SK-N-SH treated with all-trans-retinoic acid at 6 μM for 48 hours (cell line): ENCODE results near the gene PTPRN2.

Experiments used
- ATAC-seq: fragments of 200-7000 bp; cut with Tn5 transposase; 3 replicates; pipeline ENCODE4 v1.9.1; 2020; ENCODE audit warnings: mild to moderate bottlenecking, moderate library complexity
- BACH2 ChIP-seq: fragments of 250-450 bp; sonication (Bioruptor Pico); IDR thresholded peaks from 2 replicates; pipeline ENCODE4 v1.9.0; 2021; ENCODE audit warnings: mild to moderate bottlenecking, borderline replicate concordance
- CSDC2 ChIP-seq: fragments of 250-450 bp; sonication (Bioruptor Pico); IDR thresholded peaks from 2 replicates; pipeline ENCODE4 v1.5.0; 2020; ENCODE audit warnings: mild to moderate bottlenecking, moderate library complexity
- ESRRG ChIP-seq: fragments of 250-450 bp; sonication (Bioruptor Pico); IDR thresholded peaks from 2 replicates; pipeline ENCODE4 v1.6.1; 2021; ENCODE audit warnings: mild to moderate bottlenecking
- GLIS3 ChIP-seq: fragments of 250-450 bp; sonication (Bioruptor Pico); IDR thresholded peaks from 2 replicates; pipeline ENCODE4 v1.5.0; 2020; ENCODE audit warnings: mild to moderate bottlenecking, moderate library complexity
- ISL1 ChIP-seq: fragments of 250-450 bp; sonication (Bioruptor Pico); IDR thresholded peaks from 2 replicates; pipeline ENCODE4 v2.1.2; 2022; ENCODE audit warnings: mild to moderate bottlenecking, moderate library complexity
- OSR1 ChIP-seq: fragments of 250-450 bp; sonication (Bioruptor Pico); IDR thresholded peaks from 2 replicates; pipeline ENCODE4 v1.8.0; 2022; ENCODE audit warnings: moderate library complexity, mild to moderate bottlenecking, inconsistent platforms
- PPARA ChIP-seq: fragments of 250-450 bp; sonication (Bioruptor Pico); IDR thresholded peaks from 2 replicates; pipeline ENCODE4 v1.5.0; 2020; ENCODE audit warnings: mild to moderate bottlenecking, borderline replicate concordance
- RARB ChIP-seq: fragments of 250-450 bp; sonication (Bioruptor Pico); IDR thresholded peaks from 2 replicates; pipeline ENCODE4 v1.8.0; 2021; ENCODE audit warnings: mild to moderate bottlenecking, moderate library complexity
- SNAI2 ChIP-seq: fragments of 250-450 bp; sonication (Bioruptor Pico); IDR thresholded peaks from 2 replicates; pipeline ENCODE4 v1.5.0; 2020; ENCODE audit warnings: mild to moderate bottlenecking, moderate library complexity
- TCF4 ChIP-seq: fragments of 250-450 bp; sonication (Bioruptor Pico); IDR thresholded peaks from 2 replicates; pipeline ENCODE4 v1.8.0; 2021; ENCODE audit warnings: mild to moderate bottlenecking, moderate library complexity, borderline replicate concordance
- TOX ChIP-seq: fragments of 250-450 bp; sonication (Bioruptor Pico); IDR thresholded peaks from 2 replicates; pipeline ENCODE4 v1.8.0; 2021; ENCODE audit warnings: mild to moderate bottlenecking, moderate library complexity, borderline replicate concordance
- ZC3H10 ChIP-seq: fragments of 250-450 bp; sonication (Bioruptor Pico); IDR thresholded peaks from 2 replicates; pipeline ENCODE4 v1.5.1; 2021; ENCODE audit warnings: mild to moderate bottlenecking, moderate library complexity
- ZFP3 ChIP-seq: fragments of 250-450 bp; sonication (Bioruptor Pico); IDR thresholded peaks from 2 replicates; pipeline ENCODE4 v1.5.0; 2020; ENCODE audit warnings: mild to moderate bottlenecking, moderate library complexity
- ZFP30 ChIP-seq: fragments of 450-650 bp; formaldehyde crosslinking; IDR thresholded peaks from 2 replicates; pipeline ENCODE4 v1.5.0; 2022; ENCODE audit warnings: mild to moderate bottlenecking, moderate library complexity
- ZNF565 ChIP-seq: fragments of 450-650 bp; formaldehyde crosslinking; conservative IDR thresholded peaks from 2 replicates; pipeline ENCODE4 v1.5.0; 2020; ENCODE audit warnings: low read depth, mild to moderate bottlenecking, moderate library complexity
- ZNF70 ChIP-seq: fragments of 450-650 bp; formaldehyde crosslinking; IDR thresholded peaks from 2 replicates; pipeline ENCODE4 v1.5.0; 2020; ENCODE audit warnings: mild to moderate bottlenecking, moderate library complexity
- ZNF8 ChIP-seq: fragments of 450-650 bp; formaldehyde crosslinking; IDR thresholded peaks from 2 replicates; pipeline ENCODE4 v1.5.0; 2020; ENCODE audit warnings: mild to moderate bottlenecking, moderate library complexity
- TF ChIP-seq, protein P1 (sequence below): fragments of 250-450 bp; sonication (Bioruptor Pico); IDR thresholded peaks from 2 replicates; pipeline ENCODE4 v1.8.0; 2021; ENCODE audit warnings: low read depth, mild to moderate bottlenecking, moderate library complexity, borderline replicate concordance
- TF ChIP-seq, protein P2 (sequence below): fragments of 250-450 bp; sonication (Bioruptor Pico); IDR thresholded peaks from 2 replicates; pipeline ENCODE4 v1.5.1; 2020; ENCODE audit warnings: low read depth, mild to moderate bottlenecking, moderate library complexity
- TF ChIP-seq, protein P3 (sequence below): fragments of 250-450 bp; sonication (Bioruptor Pico); IDR thresholded peaks from 2 replicates; pipeline ENCODE4 v1.8.0; 2020; ENCODE audit warnings: mild to moderate bottlenecking, moderate library complexity, borderline replicate concordance
- TF ChIP-seq, protein P4 (sequence below): fragments of 250-450 bp; sonication (Bioruptor Pico); IDR thresholded peaks from 2 replicates; pipeline ENCODE4 v1.5.0; 2020; ENCODE audit warnings: mild to moderate bottlenecking, moderate library complexity

Gene PTPRN2

DNA sequence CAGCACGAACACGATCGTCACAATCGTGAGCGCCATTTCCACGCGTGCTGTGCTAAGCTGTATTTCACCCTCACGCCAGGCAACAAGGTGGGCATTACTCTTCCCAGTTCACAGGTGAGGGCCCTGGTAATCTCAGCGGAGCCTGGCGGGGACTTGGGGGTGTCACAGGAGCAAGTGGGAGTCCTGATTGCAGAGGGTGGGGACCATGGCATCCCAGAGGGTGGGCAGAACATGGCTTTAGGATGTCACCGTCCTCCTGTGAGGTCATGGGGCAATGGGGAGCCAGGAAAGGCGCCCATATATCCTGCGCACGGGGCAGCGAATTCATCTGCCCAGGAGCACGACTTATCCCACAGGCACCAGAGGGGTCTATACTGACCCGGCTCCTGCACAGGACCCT lies 761.1 kb downstream of the PTPRN2 start:
- ATAC-seq: no peak
- TF ChIP-seq, protein P1, sequence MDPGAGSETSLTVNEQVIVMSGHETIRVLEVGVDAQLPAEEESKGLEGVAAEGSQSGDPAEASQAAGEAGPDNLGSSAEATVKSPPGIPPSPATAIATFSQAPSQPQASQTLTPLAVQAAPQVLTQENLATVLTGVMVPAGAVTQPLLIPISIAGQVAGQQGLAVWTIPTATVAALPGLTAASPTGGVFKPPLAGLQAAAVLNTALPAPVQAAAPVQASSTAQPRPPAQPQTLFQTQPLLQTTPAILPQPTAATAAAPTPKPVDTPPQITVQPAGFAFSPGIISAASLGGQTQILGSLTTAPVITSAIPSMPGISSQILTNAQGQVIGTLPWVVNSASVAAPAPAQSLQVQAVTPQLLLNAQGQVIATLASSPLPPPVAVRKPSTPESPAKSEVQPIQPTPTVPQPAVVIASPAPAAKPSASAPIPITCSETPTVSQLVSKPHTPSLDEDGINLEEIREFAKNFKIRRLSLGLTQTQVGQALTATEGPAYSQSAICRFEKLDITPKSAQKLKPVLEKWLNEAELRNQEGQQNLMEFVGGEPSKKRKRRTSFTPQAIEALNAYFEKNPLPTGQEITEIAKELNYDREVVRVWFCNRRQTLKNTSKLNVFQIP: no peak
- TF ChIP-seq ZNF70 (CRISPR knock-in tag) (no peak), GLIS3 (CRISPR knock-in tag) (no peak), CSDC2 (CRISPR knock-in tag) (no peak), OSR1 (CRISPR knock-in tag) (no peak), TOX (CRISPR knock-in tag) (no peak), PPARA (no peak), ZNF8 (CRISPR knock-in tag) (no peak), TCF4 (CRISPR knock-in tag) (no peak), ZNF565 (no peak), ISL1 (CRISPR knock-in tag) (no peak), BACH2 (CRISPR knock-in tag) (no peak)

DNA sequence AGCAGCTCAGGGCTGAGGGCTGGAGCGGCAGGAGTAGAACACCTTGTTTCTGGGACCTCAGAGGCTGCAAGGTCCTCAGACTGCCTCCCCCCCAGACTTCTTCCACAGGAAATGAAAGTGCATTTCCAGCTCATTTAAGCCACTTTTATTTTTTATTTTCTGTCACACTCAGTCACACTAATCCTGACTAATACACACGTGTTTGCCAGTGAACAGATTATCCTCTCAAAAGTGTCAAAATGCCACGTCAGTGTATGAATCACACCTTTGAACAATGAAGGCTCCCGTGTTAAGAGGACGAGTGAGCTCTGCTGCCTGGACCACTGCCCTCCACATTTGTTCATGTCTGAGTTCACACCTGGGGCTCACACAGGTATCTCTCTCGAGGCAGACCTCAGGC lies 762.3 kb downstream of the PTPRN2 start:
- TF ChIP-seq, protein P1: no peak
- TF ChIP-seq GLIS3 (CRISPR knock-in tag) (no peak), ZNF565 (no peak), ZC3H10 (CRISPR knock-in tag) (no peak), RARB (CRISPR knock-in tag) (no peak), PPARA (no peak), SNAI2 (no peak), ZFP3 (CRISPR knock-in tag) (no peak), ZNF8 (CRISPR knock-in tag) (no peak), TCF4 (CRISPR knock-in tag) (no peak)
- TF ChIP-seq, protein P2, sequence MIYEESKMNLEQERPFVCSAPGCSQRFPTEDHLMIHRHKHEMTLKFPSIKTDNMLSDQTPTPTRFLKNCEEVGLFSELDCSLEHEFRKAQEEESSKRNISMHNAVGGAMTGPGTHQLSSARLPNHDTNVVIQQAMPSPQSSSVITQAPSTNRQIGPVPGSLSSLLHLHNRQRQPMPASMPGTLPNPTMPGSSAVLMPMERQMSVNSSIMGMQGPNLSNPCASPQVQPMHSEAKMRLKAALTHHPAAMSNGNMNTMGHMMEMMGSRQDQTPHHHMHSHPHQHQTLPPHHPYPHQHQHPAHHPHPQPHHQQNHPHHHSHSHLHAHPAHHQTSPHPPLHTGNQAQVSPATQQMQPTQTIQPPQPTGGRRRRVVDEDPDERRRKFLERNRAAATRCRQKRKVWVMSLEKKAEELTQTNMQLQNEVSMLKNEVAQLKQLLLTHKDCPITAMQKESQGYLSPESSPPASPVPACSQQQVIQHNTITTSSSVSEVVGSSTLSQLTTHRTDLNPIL (CRISPR knock-in tag): no peak
- ATAC-seq: no peak

DNA sequence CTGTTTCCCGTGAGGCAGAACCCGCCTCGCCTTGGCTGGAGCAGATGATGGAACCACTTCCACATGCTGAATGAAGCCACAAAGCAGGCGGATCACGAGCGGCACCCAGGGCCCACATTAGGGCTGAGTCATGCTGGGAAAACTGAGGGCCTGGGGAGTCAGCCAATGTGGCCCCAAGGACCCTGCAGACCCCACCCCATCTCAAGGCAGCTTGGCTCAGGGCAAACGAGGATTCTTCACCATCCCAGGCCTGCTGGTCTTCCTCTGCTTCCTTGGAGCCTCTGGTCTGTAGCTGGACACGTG lies 762.9 kb downstream of the PTPRN2 start:
- no peak for ATAC-seq
- TF ChIP-seq, protein P1: no peak
- TF ChIP-seq TCF4 (CRISPR knock-in tag) (no peak), ESRRG (CRISPR knock-in tag) (no peak), ZNF70 (CRISPR knock-in tag) (no peak)

DNA sequence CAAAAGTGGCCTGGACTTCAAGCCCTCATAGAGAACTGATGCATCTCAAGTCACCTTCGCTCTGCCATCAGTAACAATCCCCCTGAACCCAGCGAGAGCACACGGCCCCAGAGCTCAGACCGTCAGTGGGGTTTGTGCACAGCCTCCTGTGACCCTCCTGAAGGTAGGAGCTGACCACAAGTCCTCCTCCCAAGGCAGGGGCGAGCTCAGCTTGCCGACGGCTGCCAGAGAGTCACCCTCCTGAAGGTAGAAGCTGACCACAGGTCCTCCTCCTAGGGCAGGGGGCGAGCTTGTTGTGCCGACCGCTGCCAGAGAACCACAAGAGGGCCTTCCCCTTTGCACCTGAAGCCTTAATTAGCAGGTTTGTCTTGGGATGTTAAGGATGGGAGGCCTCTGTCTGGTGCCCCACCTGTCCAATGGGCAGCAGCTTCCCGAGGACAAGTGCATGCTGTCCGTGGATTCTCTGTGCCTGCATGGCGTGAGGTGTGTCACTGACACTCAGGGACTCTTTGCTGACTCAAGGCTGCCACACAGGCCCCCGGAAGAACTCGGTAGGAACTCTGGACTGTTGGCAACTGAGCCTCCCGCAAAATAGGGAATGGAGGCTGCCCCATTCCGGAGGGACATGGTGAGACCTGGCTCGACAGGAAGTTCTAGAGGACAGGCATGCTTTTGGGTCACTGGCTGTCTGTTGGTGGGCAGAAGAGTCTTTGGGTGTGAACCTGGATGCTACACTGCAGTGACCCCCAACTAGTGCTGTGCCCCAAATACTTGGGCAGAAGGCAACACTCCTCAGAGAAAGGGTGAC lies 763.4 kb downstream of the PTPRN2 start:
- no peak for ATAC-seq
- TF ChIP-seq, protein P1: no peak
- TF ChIP-seq ZNF565 (no peak), CSDC2 (CRISPR knock-in tag) (no peak), ZNF70 (CRISPR knock-in tag) (no peak), ZFP30 (CRISPR knock-in tag) (no peak), TOX (CRISPR knock-in tag) (no peak), ZFP3 (CRISPR knock-in tag) (no peak), GLIS3 (CRISPR knock-in tag) (no peak)
- TF ChIP-seq, protein P3, sequence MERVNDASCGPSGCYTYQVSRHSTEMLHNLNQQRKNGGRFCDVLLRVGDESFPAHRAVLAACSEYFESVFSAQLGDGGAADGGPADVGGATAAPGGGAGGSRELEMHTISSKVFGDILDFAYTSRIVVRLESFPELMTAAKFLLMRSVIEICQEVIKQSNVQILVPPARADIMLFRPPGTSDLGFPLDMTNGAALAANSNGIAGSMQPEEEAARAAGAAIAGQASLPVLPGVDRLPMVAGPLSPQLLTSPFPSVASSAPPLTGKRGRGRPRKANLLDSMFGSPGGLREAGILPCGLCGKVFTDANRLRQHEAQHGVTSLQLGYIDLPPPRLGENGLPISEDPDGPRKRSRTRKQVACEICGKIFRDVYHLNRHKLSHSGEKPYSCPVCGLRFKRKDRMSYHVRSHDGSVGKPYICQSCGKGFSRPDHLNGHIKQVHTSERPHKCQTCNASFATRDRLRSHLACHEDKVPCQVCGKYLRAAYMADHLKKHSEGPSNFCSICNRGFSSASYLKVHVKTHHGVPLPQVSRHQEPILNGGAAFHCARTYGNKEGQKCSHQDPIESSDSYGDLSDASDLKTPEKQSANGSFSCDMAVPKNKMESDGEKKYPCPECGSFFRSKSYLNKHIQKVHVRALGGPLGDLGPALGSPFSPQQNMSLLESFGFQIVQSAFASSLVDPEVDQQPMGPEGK (CRISPR knock-in tag): no peak
- TF ChIP-seq, protein P4, sequence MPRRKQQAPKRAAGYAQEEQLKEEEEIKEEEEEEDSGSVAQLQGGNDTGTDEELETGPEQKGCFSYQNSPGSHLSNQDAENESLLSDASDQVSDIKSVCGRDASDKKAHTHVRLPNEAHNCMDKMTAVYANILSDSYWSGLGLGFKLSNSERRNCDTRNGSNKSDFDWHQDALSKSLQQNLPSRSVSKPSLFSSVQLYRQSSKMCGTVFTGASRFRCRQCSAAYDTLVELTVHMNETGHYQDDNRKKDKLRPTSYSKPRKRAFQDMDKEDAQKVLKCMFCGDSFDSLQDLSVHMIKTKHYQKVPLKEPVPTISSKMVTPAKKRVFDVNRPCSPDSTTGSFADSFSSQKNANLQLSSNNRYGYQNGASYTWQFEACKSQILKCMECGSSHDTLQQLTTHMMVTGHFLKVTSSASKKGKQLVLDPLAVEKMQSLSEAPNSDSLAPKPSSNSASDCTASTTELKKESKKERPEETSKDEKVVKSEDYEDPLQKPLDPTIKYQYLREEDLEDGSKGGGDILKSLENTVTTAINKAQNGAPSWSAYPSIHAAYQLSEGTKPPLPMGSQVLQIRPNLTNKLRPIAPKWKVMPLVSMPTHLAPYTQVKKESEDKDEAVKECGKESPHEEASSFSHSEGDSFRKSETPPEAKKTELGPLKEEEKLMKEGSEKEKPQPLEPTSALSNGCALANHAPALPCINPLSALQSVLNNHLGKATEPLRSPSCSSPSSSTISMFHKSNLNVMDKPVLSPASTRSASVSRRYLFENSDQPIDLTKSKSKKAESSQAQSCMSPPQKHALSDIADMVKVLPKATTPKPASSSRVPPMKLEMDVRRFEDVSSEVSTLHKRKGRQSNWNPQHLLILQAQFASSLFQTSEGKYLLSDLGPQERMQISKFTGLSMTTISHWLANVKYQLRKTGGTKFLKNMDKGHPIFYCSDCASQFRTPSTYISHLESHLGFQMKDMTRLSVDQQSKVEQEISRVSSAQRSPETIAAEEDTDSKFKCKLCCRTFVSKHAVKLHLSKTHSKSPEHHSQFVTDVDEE (CRISPR knock-in tag): no peak
